ENCODE measurements around the gene GLDC.

GLDC gene

DNA sequence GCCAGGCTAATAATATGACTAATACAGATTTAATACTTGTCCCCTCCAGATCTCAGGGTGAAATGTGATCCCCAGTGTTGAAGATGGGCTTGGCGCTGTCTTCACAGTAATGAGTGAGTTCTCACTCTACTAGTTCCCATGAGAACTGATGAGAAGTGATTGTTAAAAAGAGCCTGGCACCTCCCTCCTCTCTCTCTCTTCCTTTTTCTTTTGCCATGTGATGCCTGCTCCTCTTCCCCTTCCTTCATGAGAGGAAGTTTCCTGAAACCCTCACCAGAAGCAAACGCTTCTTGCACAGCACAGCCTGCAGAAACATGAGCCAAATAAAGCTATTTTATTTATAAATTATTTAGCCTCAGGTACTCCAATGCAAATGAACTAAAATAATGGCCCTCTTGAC lies 55.2 kb downstream of the GLDC start:
- TF ChIP-seq ZNF274 (IDR thresholded peaks at IDR 0.05; ENCODE audit: low read depth, low read length): no peak
- H3K4me3 ChIP-seq (ENCODE audit: low read length): no peak overlapping the region

DNA sequence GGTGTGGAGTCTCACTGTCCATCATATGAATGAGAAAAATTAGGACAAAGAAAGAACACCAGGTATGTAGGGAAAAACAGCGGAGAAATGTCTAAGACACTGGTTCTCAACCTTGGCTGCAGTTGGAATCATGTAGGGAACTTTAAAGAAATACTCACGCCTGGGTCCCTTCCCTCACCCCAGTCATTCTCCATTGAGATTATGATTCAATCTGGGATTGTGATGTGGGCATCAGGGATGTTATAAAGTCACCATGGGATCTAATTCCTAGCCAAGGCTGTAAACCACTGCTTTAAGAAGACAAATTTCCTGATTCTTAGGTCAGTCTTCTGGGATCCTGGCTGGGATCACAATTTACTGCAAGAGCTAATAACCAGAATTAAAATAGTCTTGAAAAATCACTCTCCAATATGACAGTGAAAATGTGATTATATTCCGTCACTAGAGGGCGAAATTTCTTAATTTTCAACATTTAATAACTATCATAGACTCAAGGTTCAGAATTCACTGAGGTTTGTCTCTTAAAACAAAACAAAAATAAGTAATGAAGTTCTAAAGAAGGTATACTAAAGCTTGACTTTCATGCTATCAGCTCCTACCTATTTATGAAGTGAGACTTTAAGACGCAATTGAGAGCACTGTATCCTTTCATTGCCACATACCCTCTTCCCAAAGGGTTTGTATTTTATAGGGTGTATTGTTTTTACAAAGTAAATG lies 60.5 kb downstream of the GLDC start:
- no peak overlapping the region for H3K4me3 ChIP-seq (ENCODE audit: low read length)
- TF ChIP-seq ZNF274 (IDR thresholded peaks at IDR 0.05; ENCODE audit: low read depth, low read length): no peak

DNA sequence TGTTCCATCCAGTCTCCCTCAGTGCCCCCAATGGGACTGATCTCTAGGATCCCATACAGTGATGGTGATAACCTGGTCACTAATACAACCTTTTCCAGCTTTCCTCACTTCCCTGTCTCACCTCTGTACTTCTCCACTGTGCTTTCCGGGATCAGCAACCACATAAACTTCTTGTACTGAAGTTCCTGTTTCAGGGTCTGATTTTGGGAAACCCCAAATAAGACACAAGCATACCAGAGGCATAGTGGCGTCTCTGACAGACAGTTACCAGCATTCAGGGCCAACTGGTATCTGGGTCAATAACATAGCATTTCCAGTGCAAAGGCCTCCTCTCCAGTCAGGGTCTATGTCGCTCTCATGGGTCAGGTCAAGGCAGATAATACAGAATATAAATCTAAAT lies 64.3 kb downstream of the GLDC start:
- H3K4me3 ChIP-seq (ENCODE audit: low read length): no peak overlapping the region
- no peak for TF ChIP-seq ZNF274 (IDR thresholded peaks at IDR 0.05; ENCODE audit: low read depth, low read length)

GRCh38 chr9:6579613-6580012 lies 65.9 kb downstream of the GLDC start:
- no peak overlapping the region for H3K4me3 ChIP-seq (ENCODE audit: low read length)
- TF ChIP-seq ZNF274 (IDR thresholded peaks at IDR 0.05; ENCODE audit: low read depth, low read length): no peak

DNA sequence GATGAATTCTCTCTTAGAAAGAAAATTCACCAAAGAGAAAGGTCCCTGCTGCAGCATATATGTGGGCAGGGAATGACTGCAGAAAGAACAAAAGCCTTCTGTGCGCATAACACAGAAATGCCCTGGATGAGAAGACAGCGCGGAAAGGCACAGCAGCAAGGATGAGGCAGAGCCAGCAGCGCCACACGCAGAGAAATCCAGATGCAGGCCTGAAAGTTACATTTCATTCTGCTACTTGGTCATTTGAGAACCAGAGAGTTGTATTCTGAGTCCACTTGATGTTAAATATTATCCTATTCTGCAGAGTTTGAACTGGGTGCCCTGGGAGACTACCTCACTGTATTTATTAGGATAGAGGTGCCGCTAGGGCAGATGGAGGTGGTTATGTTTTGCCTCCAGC lies 68.5 kb downstream of the GLDC start:
- H3K4me3 ChIP-seq (ENCODE audit: low read length): no peak overlapping the region
- no peak for TF ChIP-seq ZNF274 (IDR thresholded peaks at IDR 0.05; ENCODE audit: low read depth, low read length)

GRCh38 chr9:6575324-6576034 lies 70.0 kb downstream of the GLDC start:
- H3K4me3 ChIP-seq (ENCODE audit: low read length): no peak overlapping the region
- TF ChIP-seq ZNF274 (IDR thresholded peaks at IDR 0.05; ENCODE audit: low read depth, low read length): no peak

DNA sequence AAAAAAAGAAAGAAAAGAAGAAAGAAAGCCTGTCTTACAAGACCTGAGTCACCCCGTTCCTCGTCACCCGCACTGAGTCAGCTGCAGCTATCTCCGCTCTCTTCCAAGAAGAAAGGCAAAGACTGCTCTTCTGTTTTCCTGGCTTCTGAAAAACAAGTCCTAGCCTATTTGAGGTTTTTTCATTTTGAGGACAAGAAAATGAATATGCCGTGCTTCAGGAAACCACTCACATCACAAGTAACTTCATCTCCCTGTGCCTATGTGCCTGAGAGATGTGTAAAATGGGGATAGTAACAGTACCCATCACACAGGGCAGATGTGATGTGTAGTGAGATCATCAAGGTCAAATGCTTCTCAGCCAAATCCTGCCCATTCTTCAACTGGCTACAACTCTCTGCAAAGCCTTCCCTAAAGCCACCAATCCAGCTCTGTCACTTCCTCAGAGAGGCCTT lies 78.4 kb downstream of the GLDC start:
- TF ChIP-seq ZNF274 (IDR thresholded peaks at IDR 0.05; ENCODE audit: low read depth, low read length): no peak
- H3K4me3 ChIP-seq (ENCODE audit: low read length): no peak overlapping the region

DNA sequence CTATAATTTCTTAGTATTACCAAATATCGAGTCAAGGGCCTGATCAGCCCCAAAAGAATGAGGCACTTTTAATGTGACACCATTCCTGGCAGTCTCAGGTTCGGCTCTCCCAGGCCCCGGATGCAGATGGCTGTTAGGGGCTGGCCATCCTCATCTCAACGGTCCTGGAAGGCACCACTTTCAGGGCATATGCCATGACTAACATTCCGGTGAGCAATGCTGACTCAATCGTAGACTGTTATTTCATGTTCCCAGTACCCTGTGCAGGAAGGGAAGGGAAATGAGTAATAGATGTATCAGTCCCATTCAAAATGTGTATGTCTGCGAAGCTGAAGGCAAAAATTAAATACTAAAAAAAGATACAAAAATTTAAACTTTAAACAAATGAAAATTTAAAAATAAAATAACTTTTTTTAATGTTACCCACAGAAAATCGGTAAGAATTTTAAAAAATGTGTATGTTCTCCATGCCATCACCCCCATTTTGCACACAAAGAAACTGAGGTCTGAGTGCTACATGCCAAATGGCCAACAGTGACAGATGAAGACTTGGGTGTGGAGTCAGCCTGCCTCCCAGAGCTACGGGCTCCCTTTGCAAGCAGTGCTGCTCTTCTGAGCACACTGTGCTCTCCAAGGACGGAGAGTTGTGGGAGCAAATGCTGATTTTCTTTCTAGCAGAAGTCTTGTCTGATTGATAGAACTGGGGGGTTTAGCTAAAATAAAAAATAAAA lies 79.0 kb downstream of the GLDC start:
- TF ChIP-seq ZNF274 (IDR thresholded peaks at IDR 0.05; ENCODE audit: low read depth, low read length): no peak
- no peak overlapping the region for H3K4me3 ChIP-seq (ENCODE audit: low read length)

- no peak overlapping the region for H3K4me3 ChIP-seq (ENCODE audit: low read length)
- no peak for TF ChIP-seq ZNF274 (IDR thresholded peaks at IDR 0.05; ENCODE audit: low read depth, low read length)
Observed at GRCh38 chr9:6565312-6565711, 80.2 kb downstream of the GLDC start.

- no peak overlapping the region for H3K4me3 ChIP-seq (ENCODE audit: low read length)
Observed at GRCh38 chr9:6564868-6565267, 80.7 kb downstream of the GLDC start.

DNA sequence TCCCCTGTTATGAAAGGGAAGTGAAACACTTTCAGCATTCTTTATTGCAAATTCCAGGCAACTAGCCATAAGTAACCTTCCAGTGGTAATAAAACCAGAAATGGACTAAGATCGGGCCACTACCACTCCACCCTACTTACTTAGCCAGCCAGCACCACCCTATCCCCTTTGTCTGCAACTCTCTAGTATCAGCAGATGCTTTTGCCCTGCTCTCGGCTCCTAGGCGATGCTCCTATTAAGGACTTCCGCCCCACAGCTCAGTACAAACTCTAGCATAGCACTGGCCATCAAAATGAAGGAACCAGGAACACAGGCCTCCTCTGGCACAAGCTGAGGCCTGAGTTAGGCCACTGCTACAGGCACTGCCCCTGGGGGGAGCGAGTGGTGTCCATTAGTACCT lies 81.2 kb downstream of the GLDC start:
- TF ChIP-seq ZNF274 (IDR thresholded peaks at IDR 0.05; ENCODE audit: low read depth, low read length): no peak
- H3K4me3 ChIP-seq (ENCODE audit: low read length): no peak overlapping the region

More at GRCh38 chr9:6564868-6565267, 80.7 kb downstream of the GLDC start:
- TF ChIP-seq ZNF274 (IDR thresholded peaks at IDR 0.05; ENCODE audit: low read depth, low read length): no peak

GRCh38 chr9:6562871-6563430 lies 82.6 kb downstream of the GLDC start:
- TF ChIP-seq ZNF274 (IDR thresholded peaks at IDR 0.05; ENCODE audit: low read depth, low read length): no peak
- H3K4me3 ChIP-seq (ENCODE audit: low read length): no peak overlapping the region

DNA sequence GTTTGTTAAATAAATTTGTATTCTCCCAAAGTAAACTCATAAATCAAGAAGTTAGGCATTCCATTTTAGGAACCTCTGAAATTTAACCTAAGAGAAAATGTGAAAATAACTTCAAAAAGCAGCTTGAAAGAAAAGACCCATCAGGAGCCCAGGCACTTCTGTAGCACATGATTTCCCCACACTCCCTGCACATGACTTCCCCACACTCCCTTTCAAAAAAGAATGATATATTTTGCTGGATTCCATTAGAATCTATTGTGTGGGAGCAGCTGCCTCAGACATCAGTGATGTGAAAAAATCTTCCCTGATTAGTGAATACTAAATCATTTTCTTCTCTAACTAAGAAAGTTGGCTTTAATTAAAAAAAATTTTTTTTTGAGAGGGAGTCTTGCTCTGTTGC lies 83.3 kb downstream of the GLDC start:
- H3K4me3 ChIP-seq (ENCODE audit: low read length): no peak overlapping the region
- TF ChIP-seq ZNF274 (IDR thresholded peaks at IDR 0.05; ENCODE audit: low read depth, low read length): no peak

DNA sequence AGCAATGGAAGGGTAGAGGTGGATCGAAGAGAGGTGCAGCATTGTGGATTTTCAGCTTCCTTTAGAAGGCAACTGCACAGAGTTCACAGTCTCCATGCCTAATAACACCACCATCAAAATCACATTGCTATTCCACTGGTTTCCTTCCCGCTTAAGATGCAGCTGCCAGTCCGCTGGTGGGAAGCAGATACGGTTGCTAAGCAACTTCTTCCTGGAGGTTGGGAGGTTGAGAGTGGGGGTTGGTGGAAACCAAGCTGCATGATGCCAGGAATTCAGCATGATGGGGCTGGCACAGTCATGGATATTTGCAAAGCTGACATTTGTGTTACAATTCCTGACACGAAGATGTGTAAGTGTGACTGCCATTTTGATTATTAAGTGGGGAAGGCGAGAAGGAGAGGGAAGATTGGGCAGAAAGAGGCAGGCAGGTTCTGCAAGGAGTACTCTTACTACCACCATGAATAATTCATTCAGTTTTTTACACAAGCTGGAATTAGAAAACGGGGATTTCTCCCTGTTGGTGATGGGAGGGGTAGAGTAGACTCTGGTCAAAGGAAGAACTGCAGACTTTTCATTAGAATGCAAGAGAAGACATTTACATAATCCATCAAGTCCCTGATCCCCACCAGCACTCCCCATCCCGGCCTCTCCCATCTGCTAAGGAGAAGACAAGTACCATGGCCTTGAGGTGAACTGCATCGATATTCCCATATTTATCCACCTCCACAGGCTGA lies 87.5 kb downstream of the GLDC start:
- TF ChIP-seq ZNF274 (IDR thresholded peaks at IDR 0.05; ENCODE audit: low read depth, low read length): no peak
- no peak overlapping the region for H3K4me3 ChIP-seq (ENCODE audit: low read length)
